ENCODE results near the gene SYCE1L.

Gene SYCE1L

DNA sequence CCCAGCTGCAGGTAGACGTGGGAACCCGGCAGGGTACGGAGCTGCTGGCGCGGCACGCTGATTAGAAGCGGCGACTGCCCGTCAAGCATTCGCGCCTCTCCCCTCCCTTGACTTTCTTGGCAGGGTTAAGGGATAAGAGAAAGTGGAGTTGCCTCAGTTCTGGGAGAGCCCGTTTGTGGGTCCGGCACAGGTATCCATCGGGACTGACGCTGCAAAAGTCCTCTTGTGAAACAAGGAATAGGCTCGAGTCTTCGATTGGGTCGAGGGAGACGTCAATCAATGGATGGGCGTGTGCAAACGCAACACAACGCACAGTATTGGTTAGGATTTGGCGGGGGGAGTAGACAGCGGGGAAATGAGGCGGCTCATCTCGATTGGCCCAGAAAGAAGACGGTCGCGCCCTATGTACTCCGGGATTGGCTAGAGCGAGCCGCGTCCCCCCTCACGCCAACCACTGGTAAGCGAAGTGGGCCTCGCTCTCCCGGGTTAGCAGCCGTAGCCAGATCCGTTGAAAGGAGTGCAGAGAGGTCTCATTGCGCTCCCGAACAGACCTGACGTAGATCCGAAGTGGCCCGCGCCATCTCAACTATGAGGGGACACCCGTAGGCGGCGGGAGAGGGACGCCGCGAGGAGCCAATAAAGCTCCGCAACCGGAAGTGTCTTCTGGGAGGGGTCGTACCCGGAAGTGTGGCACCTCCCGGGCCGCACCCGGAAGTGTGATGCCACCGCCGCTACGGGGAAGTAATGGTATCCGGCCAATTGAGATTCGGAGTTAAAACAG, 8.5 kb upstream of the SYCE1L start, which contains the start of gene MON1B (continued):
- TF ChIP-seq, protein P1, sequence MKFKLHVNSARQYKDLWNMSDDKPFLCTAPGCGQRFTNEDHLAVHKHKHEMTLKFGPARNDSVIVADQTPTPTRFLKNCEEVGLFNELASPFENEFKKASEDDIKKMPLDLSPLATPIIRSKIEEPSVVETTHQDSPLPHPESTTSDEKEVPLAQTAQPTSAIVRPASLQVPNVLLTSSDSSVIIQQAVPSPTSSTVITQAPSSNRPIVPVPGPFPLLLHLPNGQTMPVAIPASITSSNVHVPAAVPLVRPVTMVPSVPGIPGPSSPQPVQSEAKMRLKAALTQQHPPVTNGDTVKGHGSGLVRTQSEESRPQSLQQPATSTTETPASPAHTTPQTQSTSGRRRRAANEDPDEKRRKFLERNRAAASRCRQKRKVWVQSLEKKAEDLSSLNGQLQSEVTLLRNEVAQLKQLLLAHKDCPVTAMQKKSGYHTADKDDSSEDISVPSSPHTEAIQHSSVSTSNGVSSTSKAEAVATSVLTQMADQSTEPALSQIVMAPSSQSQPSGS (tag by site-specific recombination; IDR thresholded peaks at IDR 0.05; ENCODE audit: low read depth): no peak
- TF ChIP-seq ZNF302 (tag by site-specific recombination; IDR thresholded peaks at IDR 0.05; ENCODE audit: low read depth): no peak
- TF ChIP-seq, protein P2, sequence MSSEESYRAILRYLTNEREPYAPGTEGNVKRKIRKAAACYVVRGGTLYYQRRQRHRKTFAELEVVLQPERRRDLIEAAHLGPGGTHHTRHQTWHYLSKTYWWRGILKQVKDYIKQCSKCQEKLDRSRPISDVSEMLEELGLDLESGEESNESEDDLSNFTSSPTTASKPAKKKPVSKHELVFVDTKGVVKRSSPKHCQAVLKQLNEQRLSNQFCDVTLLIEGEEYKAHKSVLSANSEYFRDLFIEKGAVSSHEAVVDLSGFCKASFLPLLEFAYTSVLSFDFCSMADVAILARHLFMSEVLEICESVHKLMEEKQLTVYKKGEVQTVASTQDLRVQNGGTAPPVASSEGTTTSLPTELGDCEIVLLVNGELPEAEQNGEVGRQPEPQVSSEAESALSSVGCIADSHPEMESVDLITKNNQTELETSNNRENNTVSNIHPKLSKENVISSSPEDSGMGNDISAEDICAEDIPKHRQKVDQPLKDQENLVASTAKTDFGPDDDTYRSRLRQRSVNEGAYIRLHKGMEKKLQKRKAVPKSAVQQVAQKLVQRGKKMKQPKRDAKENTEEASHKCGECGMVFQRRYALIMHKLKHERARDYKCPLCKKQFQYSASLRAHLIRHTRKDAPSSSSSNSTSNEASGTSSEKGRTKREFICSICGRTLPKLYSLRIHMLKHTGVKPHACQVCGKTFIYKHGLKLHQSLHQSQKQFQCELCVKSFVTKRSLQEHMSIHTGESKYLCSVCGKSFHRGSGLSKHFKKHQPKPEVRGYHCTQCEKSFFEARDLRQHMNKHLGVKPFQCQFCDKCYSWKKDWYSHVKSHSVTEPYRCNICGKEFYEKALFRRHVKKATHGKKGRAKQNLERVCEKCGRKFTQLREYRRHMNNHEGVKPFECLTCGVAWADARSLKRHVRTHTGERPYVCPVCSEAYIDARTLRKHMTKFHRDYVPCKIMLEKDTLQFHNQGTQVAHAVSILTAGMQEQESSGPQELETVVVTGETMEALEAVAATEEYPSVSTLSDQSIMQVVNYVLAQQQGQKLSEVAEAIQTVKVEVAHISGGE (tag by site-specific recombination; conservative IDR thresholded peaks at IDR 0.05; ENCODE audit: low read depth): peak; percentile 97
- TF ChIP-seq ZNF777 (tag by site-specific recombination; IDR thresholded peaks at IDR 0.05; ENCODE audit: borderline replicate concordance): no peak; the same call in 1 of the 2 replicates
- TF ChIP-seq ZBTB8A (tag by site-specific recombination; IDR thresholded peaks at IDR 0.05): 0 out of 2 replicates have a peak, but pooled peaks have one; percentile 18
- TF ChIP-seq ZNF114 (tag by site-specific recombination; IDR thresholded peaks at IDR 0.05): no peak
- no peak for TF ChIP-seq ZNF624 (tag by site-specific recombination; IDR thresholded peaks at IDR 0.05)
- TF ChIP-seq SETDB1 (IDR thresholded peaks at IDR 0.05; ENCODE audit: insufficient read length, low read length): no peak
- TF ChIP-seq ZNF121 (tag by site-specific recombination; IDR thresholded peaks at IDR 0.05): no peak
- peak; percentile 80 for TF ChIP-seq KLF16 (tag by site-specific recombination; IDR thresholded peaks at IDR 0.05)
- TF ChIP-seq, protein P3, sequence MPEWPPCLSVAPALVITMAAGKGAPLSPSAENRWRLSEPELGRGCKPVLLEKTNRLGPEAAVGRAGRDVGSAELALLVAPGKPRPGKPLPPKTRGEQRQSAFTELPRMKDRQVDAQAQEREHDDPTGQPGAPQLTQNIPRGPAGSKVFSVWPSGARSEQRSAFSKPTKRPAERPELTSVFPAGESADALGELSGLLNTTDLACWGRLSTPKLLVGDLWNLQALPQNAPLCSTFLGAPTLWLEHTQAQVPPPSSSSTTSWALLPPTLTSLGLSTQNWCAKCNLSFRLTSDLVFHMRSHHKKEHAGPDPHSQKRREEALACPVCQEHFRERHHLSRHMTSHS (tag by site-specific recombination; IDR thresholded peaks at IDR 0.05): no peak
- TF ChIP-seq ZBTB21 (tag by site-specific recombination; IDR thresholded peaks at IDR 0.05): peak; percentile 31; the same call in 1 of the 2 replicates
- peak; percentile 15; the same call in 1 of the 2 replicates for TF ChIP-seq ZNF398 (tag by site-specific recombination; IDR thresholded peaks at IDR 0.05)
- peak; percentile 96 for TF ChIP-seq PATZ1 (tag by site-specific recombination; IDR thresholded peaks at IDR 0.05)
- peak; percentile 79; the same call in 1 of the 2 replicates for TF ChIP-seq ZXDB (tag by site-specific recombination; IDR thresholded peaks at IDR 0.05)
- TF ChIP-seq ZNF654 (tag by site-specific recombination; IDR thresholded peaks at IDR 0.05; ENCODE audit: low read depth): no peak
- TF ChIP-seq ZNF596 (tag by site-specific recombination; IDR thresholded peaks at IDR 0.05): no peak
- TF ChIP-seq ZNF266 (tag by site-specific recombination; IDR thresholded peaks at IDR 0.05; ENCODE audit: low read depth): no peak
- TF ChIP-seq, protein P4, sequence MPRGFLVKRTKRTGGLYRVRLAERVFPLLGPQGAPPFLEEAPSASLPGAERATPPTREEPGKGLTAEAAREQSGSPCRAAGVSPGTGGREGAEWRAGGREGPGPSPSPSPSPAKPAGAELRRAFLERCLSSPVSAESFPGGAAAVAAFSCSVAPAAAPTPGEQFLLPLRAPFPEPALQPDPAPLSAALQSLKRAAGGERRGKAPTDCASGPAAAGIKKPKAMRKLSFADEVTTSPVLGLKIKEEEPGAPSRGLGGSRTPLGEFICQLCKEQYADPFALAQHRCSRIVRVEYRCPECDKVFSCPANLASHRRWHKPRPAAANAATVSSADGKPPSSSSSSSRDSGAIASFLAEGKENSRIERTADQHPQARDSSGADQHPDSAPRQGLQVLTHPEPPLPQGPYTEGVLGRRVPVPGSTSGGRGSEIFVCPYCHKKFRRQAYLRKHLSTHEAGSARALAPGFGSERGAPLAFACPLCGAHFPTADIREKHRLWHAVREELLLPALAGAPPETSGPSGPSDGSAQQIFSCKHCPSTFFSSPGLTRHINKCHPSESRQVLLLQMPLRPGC (tag by site-specific recombination; IDR thresholded peaks at IDR 0.05): no peak
- TF ChIP-seq ZBTB7A (tag by site-specific recombination; IDR thresholded peaks at IDR 0.05; ENCODE audit: low read depth): no peak
- peak; percentile 51; the same call in 1 of the 2 replicates for TF ChIP-seq ZSCAN30 (tag by site-specific recombination; IDR thresholded peaks at IDR 0.05)
- TF ChIP-seq TRIM28 (IDR thresholded peaks at IDR 0.05; ENCODE audit: borderline replicate concordance, low read length): no peak
- no peak for TF ChIP-seq ZNF221 (tag by site-specific recombination; IDR thresholded peaks at IDR 0.05; ENCODE audit: borderline replicate concordance)
- no peak for TF ChIP-seq ZNF747 (tag by site-specific recombination; IDR thresholded peaks at IDR 0.05)
- TF ChIP-seq ZNF792 (tag by site-specific recombination; IDR thresholded peaks at IDR 0.05): no peak
- TF ChIP-seq YY1 (tag by site-specific recombination; IDR thresholded peaks at IDR 0.05): no peak
- TF ChIP-seq ZNF140 (tag by site-specific recombination; IDR thresholded peaks at IDR 0.05): no peak
- TF ChIP-seq ZNF174 (tag by site-specific recombination; IDR thresholded peaks at IDR 0.05): no peak
- TF ChIP-seq ZNF324 (tag by site-specific recombination; IDR thresholded peaks at IDR 0.05): no peak
